ENCODE results near the gene RNF152. TPM values are rescaled to one million over a fixed set of nuclear protein-coding genes. Genes with fewer than 3 reads are reported as not detected.

RNF152 gene, protein sequence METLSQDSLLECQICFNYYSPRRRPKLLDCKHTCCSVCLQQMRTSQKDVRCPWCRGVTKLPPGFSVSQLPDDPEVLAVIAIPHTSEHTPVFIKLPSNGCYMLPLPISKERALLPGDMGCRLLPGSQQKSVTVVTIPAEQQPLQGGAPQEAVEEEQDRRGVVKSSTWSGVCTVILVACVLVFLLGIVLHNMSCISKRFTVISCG
- 10 to 100 TPM in 2 of 4 donors, 1 to 10 TPM in 2; 4.6 to 14.3 (median 7.7) TPM for total RNA-seq

DNA sequence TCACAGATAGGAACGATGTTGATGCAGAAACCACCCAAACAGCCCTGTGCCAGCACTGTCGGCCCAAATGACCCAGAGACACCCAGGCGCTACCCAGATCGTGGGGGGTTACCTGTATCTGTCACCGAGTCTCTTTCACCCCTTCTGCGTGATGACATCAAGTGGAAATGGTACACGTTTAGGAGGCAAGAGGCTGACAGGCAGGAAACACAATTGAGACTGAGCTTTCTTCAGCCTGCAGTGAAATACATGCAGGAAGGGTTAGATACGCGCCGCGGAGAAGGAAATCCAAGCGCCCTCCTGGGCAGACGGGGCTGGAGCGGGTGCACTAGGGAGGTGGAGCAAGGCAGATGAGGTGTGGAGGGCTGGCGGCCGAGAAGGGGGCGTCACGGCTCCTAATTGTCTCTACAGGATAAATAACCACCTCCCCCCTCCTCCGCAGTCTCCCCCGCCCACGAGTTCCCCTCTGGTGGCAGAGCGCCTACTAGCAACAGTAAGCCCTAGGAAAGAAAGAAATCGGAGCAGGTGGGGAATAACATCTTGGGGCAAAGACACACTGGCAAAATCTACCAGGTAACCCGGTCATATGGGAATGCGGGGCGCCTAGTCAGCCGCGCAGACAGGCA lies at the start of gene RNF152:
RNF152 (minus strand) TSS at position 325 of the 626 bp plus-strand sequence. CDS start 76,544 bp downstream, outside the sequence.
- H3K4me1 ChIP-seq, result peaks cover 11 to 33% (median 31%) of the 10 kb centered on the region in 4 donors
- H3K4me3 ChIP-seq, result peak within 1 kb of the TSS; percentile 76 to 95 (median 83)
- H3K9me3 ChIP-seq, result no peaks in the 10 kb centered on the region
- H3K36me3 ChIP-seq, result peaks cover 0 to 18% (median 0%) of the 10 kb centered on the region in 4 donors
- peak; percentile 89 for DNase-seq (ENCODE audit: extremely low spot score)
- TF ChIP-seq POLR2AphosphoS5 (IDR thresholded peaks at IDR 0.05), result peak in 1 of 2 donors; percentile 10
- no peak for TF ChIP-seq POLR2A (IDR thresholded peaks at IDR 0.05; ENCODE audit: low read depth)
- 9% methylated on average over 26 of the region's 28 CpGs for WGBS
- H3K27ac ChIP-seq (replicated peaks in 1 of 4), result peak within 1 kb of the TSS; percentile 72 to 78 (median 76)
- intact Hi-C loops (cut with DNase I), result loop anchor here (5.0 kb wide), 1 partner anchor 255 kb away; no protein-coding TSS in a partner anchor
- H3K27me3 ChIP-seq, result peaks cover 0 to 21% (median 0%) of the 10 kb centered on the region in 4 donors

DNA sequence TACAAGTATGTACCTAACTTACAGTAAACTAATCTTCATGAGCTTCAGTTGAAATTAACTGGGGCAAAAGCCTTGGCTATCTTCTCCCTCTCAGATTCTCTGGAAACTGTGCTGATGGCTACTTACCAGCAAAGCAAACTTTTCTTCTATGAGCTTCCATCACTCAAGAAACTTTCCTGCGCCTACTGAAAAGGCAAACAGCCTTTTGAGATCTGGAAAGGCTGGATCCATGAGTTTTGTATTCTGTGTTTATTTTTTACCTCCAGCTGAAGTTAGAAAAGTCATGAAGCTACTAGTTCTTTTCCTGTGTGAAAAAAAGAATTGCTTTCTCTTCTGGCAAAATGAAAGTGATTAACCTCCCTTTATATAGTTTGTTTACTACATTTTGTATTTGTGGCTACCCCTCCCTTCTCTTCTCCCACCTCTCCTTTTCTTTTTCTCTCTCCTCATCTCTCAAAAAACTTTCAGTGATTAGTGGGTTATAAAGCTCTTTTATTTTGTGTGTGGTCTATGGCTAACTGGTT lies 49.2 kb upstream of the RNF152 start:
- H3K36me3 ChIP-seq, result no peaks in the 10 kb centered on the region
- 65% methylated on average over 1 of the region's 1 CpG for WGBS

DNA sequence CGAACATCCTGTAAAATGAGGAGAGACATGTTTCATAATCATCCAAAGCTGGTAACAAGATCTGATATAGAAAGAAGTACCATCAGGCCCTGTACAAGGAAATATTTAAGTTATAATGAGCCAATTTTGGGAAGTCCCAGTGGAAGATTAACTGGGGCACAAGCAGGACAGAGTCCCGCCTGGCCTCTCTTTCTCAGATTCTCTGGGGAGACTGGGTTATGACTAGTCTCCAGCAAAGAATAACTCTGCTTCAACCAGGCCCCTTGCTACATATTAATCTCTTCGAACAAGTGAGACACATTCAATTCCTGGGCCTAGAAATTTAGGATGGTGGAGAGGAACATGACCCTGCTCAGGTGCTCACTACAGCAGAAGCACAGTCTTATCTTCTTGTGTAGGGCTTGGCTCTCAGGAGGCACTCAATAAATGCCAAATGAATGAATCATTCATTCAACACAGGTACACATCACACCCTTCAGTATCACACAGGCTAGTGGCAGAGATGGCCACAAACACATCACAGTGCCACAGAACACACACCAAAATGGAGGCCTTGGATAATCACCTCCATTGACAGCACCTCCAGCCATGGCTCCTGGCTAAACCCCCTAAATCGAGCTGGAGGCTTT lies 46.4 kb upstream of the RNF152 start:
- TF ChIP-seq POLR2AphosphoS5 (IDR thresholded peaks at IDR 0.05) (no peak), EP300 (IDR thresholded peaks at IDR 0.05) (no peak), POLR2A (IDR thresholded peaks at IDR 0.05; ENCODE audit: low read depth) (no peak)
- TF ChIP-seq, protein P1, sequence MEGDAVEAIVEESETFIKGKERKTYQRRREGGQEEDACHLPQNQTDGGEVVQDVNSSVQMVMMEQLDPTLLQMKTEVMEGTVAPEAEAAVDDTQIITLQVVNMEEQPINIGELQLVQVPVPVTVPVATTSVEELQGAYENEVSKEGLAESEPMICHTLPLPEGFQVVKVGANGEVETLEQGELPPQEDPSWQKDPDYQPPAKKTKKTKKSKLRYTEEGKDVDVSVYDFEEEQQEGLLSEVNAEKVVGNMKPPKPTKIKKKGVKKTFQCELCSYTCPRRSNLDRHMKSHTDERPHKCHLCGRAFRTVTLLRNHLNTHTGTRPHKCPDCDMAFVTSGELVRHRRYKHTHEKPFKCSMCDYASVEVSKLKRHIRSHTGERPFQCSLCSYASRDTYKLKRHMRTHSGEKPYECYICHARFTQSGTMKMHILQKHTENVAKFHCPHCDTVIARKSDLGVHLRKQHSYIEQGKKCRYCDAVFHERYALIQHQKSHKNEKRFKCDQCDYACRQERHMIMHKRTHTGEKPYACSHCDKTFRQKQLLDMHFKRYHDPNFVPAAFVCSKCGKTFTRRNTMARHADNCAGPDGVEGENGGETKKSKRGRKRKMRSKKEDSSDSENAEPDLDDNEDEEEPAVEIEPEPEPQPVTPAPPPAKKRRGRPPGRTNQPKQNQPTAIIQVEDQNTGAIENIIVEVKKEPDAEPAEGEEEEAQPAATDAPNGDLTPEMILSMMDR (IDR thresholded peaks at IDR 0.05), result no peak
- WGBS, result 92% methylated on average over 4 of the region's 4 CpGs
- intact Hi-C loops (cut with DNase I), result no loop called here

More for the DNA sequence above, 49.2 kb upstream of the RNF152 start:
- Histone ChIP-seq H3K4me3 (no peak overlapping the region), H3K27me3 (no peaks in the 10 kb centered on the region), H3K9me3 (no peaks in the 10 kb centered on the region), H3K27ac (replicated peaks in 1 of 4) (no peak overlapping the region), H3K4me1 (no peaks in the 10 kb centered on the region)
- TF ChIP-seq EP300 (IDR thresholded peaks at IDR 0.05) (no peak), POLR2AphosphoS5 (IDR thresholded peaks at IDR 0.05) (no peak), POLR2A (IDR thresholded peaks at IDR 0.05; ENCODE audit: low read depth) (no peak)
- TF ChIP-seq, protein P1 (IDR thresholded peaks at IDR 0.05), result no peak
- no peak for DNase-seq (ENCODE audit: extremely low spot score)
- intact Hi-C loops (cut with DNase I), result no loop called here

DNA sequence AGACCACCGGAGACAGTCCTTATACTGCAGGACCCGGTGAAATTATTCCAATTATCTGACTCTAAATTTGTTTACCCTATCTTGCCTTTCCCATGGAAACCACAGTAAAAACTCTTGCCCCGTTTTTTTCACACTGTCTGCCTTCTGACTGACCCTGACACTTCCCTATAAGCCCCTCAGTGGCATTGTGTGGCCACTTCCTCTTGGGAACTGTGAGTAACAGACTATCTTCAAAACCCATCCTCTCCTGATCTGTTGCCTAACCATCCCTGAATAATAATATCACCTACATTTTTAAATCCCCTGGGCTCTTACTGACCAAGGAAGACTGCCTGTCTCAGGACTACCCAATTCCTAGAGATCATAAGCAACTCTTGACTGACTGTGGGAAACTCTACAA lies 42.6 kb upstream of the RNF152 start:
- WGBS, result 73% methylated on average over 3 of the region's 3 CpGs
- no peak overlapping the region for H3K27ac ChIP-seq (replicated peaks in 1 of 4)
- H3K27me3 ChIP-seq, result no peaks in the 10 kb centered on the region
- no peak for TF ChIP-seq POLR2AphosphoS5 (IDR thresholded peaks at IDR 0.05)
- TF ChIP-seq POLR2A (IDR thresholded peaks at IDR 0.05; ENCODE audit: low read depth), result no peak
- TF ChIP-seq EP300 (IDR thresholded peaks at IDR 0.05), result no peak
- TF ChIP-seq, protein P1 (IDR thresholded peaks at IDR 0.05), result no peak
- peak; percentile 86 for DNase-seq (ENCODE audit: extremely low spot score)
- intact Hi-C loops (cut with DNase I), result no loop called here
- H3K9me3 ChIP-seq, result no peaks in the 10 kb centered on the region
- H3K4me3 ChIP-seq, result no peak overlapping the region
- no peaks in the 10 kb centered on the region for H3K4me1 ChIP-seq
- no peaks in the 10 kb centered on the region for H3K36me3 ChIP-seq

More for the DNA sequence above, 46.4 kb upstream of the RNF152 start:
- no peaks in the 10 kb centered on the region for H3K4me1 ChIP-seq
- no peaks in the 10 kb centered on the region for H3K36me3 ChIP-seq
- no peaks in the 10 kb centered on the region for H3K27me3 ChIP-seq
- H3K9me3 ChIP-seq, result no peaks in the 10 kb centered on the region
- DNase-seq (ENCODE audit: extremely low spot score), result peak; percentile 62
- H3K4me3 ChIP-seq, result no peak overlapping the region
- no peak overlapping the region for H3K27ac ChIP-seq (replicated peaks in 1 of 4)
